Measurements from ENCODE around the gene EMP1.

DNA sequence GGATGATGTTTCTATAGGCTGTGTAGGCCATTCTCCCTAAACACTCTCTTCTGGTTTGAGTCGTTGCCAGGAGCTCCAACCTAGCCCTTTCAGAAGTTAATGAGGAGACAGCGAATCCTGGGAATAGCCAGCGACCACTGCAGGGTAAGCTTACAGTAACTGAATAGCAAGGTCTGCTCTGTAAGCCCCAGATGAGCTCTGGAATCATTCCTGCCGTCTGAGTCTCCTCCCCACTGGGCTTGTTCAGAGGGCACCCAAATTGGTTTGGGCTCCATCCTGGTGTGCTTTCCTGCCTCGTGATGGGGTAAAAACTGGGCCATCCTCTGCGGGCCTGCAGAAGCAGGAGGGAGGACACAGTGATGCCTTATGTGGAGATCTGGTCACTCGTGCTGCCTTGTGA lies 43.3 kb upstream of the EMP1 start:
- no peak for TF ChIP-seq YY1 (IDR thresholded peaks at IDR 0.05; ENCODE audit: insufficient read depth, insufficient replicate concordance, low read depth, low read length)
- TF ChIP-seq PAX8 (CRISPR knock-in tag; IDR thresholded peaks at IDR 0.05; ENCODE audit: borderline replicate concordance): no peak
- no peak for TF ChIP-seq KLF9 (CRISPR knock-in tag; IDR thresholded peaks at IDR 0.05; ENCODE audit: low read depth)
- TF ChIP-seq, protein P1, sequence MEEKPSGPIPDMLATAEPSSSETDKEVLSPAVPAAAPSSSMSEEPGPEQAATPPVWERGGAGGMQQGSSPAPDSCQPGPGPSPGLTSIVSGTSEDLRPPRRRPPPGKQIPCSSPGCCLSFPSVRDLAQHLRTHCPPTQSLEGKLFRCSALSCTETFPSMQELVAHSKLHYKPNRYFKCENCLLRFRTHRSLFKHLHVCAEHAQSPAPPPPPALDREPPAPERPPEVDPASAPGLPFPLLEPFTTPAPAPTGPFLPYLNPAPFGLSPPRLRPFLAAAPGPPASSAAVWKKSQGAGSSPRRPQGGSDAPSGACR (CRISPR knock-in tag; IDR thresholded peaks at IDR 0.05): no peak
- no peak for TF ChIP-seq ZNF232 (CRISPR knock-in tag; IDR thresholded peaks at IDR 0.05; ENCODE audit: borderline replicate concordance)
- no peak for TF ChIP-seq CREB1 (IDR thresholded peaks at IDR 0.05)
- TF ChIP-seq CREB1 (CRISPR knock-in tag; IDR thresholded peaks at IDR 0.05): no peak
- no peak for TF ChIP-seq ZNF225 (CRISPR knock-in tag; IDR thresholded peaks at IDR 0.05)
- no peak for TF ChIP-seq SRF (IDR thresholded peaks at IDR 0.05; ENCODE audit: low read depth, low read length)
- no peak for TF ChIP-seq ZFX (CRISPR knock-in tag; IDR thresholded peaks at IDR 0.05; ENCODE audit: low read depth)
- TF ChIP-seq FOXK2 (IDR thresholded peaks at IDR 0.05): no peak
- TF ChIP-seq, protein P2, sequence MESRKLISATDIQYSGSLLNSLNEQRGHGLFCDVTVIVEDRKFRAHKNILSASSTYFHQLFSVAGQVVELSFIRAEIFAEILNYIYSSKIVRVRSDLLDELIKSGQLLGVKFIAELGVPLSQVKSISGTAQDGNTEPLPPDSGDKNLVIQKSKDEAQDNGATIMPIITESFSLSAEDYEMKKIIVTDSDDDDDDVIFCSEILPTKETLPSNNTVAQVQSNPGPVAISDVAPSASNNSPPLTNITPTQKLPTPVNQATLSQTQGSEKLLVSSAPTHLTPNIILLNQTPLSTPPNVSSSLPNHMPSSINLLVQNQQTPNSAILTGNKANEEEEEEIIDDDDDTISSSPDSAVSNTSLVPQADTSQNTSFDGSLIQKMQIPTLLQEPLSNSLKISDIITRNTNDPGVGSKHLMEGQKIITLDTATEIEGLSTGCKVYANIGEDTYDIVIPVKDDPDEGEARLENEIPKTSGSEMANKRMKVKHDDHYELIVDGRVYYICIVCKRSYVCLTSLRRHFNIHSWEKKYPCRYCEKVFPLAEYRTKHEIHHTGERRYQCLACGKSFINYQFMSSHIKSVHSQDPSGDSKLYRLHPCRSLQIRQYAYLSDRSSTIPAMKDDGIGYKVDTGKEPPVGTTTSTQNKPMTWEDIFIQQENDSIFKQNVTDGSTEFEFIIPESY (CRISPR knock-in tag; IDR thresholded peaks at IDR 0.05): no peak
- TF ChIP-seq PCBP1 (IDR thresholded peaks at IDR 0.05; ENCODE audit: borderline replicate concordance, low read depth, low read length): no peak

Measured in HepG2 (cell line).